HepG2 (cell line): ENCODE results near the gene LONP1. TPM values are rescaled to one million over a fixed set of nuclear protein-coding genes. Genes with fewer than 3 reads are reported as not detected.

Experiments
- CBFB ChIP-seq: sonication (generic); formaldehyde crosslinking; IDR thresholded peaks from 2 replicates; pipeline ENCODE4 v1.4.0; 2020; ENCODE audit warnings: missing genetic modification reagents
- GPN1 ChIP-seq: sonication (generic); formaldehyde crosslinking; IDR thresholded peaks from 2 replicates; pipeline ENCODE4 v1.5.1; 2020; ENCODE audit warnings: missing genetic modification reagents, borderline replicate concordance
- KLF12 ChIP-seq: sonication (generic); formaldehyde crosslinking; IDR thresholded peaks from 2 replicates; pipeline ENCODE4 v1.4.0; 2020; ENCODE audit warnings: missing genetic modification reagents, borderline replicate concordance
- MEF2D ChIP-seq: sonication (generic); formaldehyde crosslinking; IDR thresholded peaks from 2 replicates; pipeline ENCODE4 v1.5.1; 2020; ENCODE audit warnings: mild to moderate bottlenecking, missing genetic modification reagents
- MEIS2 ChIP-seq: sonication (generic); formaldehyde crosslinking; IDR thresholded peaks from 2 replicates; pipeline ENCODE4 v1.9.0; 2021; ENCODE audit warnings: mild to moderate bottlenecking, missing genetic modification reagents
- MIXL1 ChIP-seq: IDR thresholded peaks from 2 replicates; pipeline ENCODE4 v1.6.1; 2016
- MTERF4 ChIP-seq: sonication (generic); formaldehyde crosslinking; IDR thresholded peaks from 2 replicates; pipeline ENCODE4 v1.8.0; 2023; ENCODE audit warnings: mild to moderate bottlenecking, missing genetic modification reagents
- POLR2A ChIP-seq, 2 experiments: IDR thresholded peaks; 2 replicates each; pipeline ENCODE4 v1.6.1; 2011; ENCODE audit warnings: low read depth in 2 of 2, low read length in 2 of 2, mild to moderate bottlenecking in 1 of 2, moderate library complexity in 1 of 2; ENCODE audit not compliant: insufficient read depth in 1 of 2
- SIN3A ChIP-seq: IDR thresholded peaks from 2 replicates; pipeline ENCODE4 v1.6.1; 2011; ENCODE audit warnings: low read depth, mild to moderate bottlenecking, control low read depth, low read length, borderline replicate concordance
- SNRNP70 ChIP-seq: fragments of 200-400 bp; formaldehyde crosslinking; IDR thresholded peaks from 2 replicates; pipeline ENCODE4 v1.6.1; 2017; ENCODE audit warnings: mild to moderate bottlenecking, low read depth, low read length, moderate library complexity
- TBX2 ChIP-seq: sonication (generic); formaldehyde crosslinking; IDR thresholded peaks from 2 replicates; pipeline ENCODE4 v1.5.0; 2020; ENCODE audit warnings: missing genetic modification reagents, mild to moderate bottlenecking, borderline replicate concordance
- XBP1 ChIP-seq: sonication (generic); formaldehyde crosslinking; IDR thresholded peaks from 2 replicates; pipeline ENCODE4 v1.5.0; 2020; ENCODE audit warnings: missing genetic modification reagents
- ZBTB43 ChIP-seq: sonication (generic); formaldehyde crosslinking; conservative IDR thresholded peaks from 2 replicates; pipeline ENCODE4 v1.4.0; 2020; ENCODE audit warnings: missing genetic modification reagents
- ZHX1 ChIP-seq: sonication (generic); formaldehyde crosslinking; IDR thresholded peaks from 2 replicates; pipeline ENCODE4 v1.8.1; 2022; ENCODE audit warnings: low read depth, mild to moderate bottlenecking, missing genetic modification reagents
- ZMAT5 ChIP-seq: sonication (generic); formaldehyde crosslinking; IDR thresholded peaks from 2 replicates; pipeline ENCODE4 v1.5.0; 2020; ENCODE audit warnings: mild to moderate bottlenecking, low read depth, missing genetic modification reagents, borderline replicate concordance
- ZNF253 ChIP-seq: sonication (generic); formaldehyde crosslinking; IDR thresholded peaks from 2 replicates; pipeline ENCODE4 v1.8.0; 2022; ENCODE audit warnings: mild to moderate bottlenecking, missing genetic modification reagents, borderline replicate concordance
- ZNF281 ChIP-seq: sonication (generic); formaldehyde crosslinking; IDR thresholded peaks from 2 replicates; pipeline ENCODE4 v1.4.0; 2020; ENCODE audit warnings: missing genetic modification reagents, borderline replicate concordance
- ZNF329 ChIP-seq: sonication (generic); formaldehyde crosslinking; IDR thresholded peaks from 2 replicates; pipeline ENCODE4 v1.9.0; 2021; ENCODE audit warnings: low read depth, mild to moderate bottlenecking, missing genetic modification reagents
- ZNF331 ChIP-seq: sonication (generic); formaldehyde crosslinking; IDR thresholded peaks from 2 replicates; pipeline ENCODE4 v1.4.0; 2020; ENCODE audit warnings: missing genetic modification reagents
- ZNF468 ChIP-seq: sonication (generic); formaldehyde crosslinking; IDR thresholded peaks from 2 replicates; pipeline ENCODE4 v1.8.0; 2022; ENCODE audit warnings: mild to moderate bottlenecking, moderate library complexity, missing genetic modification reagents
- ZNF547 ChIP-seq: sonication (generic); formaldehyde crosslinking; IDR thresholded peaks from 2 replicates; pipeline ENCODE4 v1.5.1; 2020; ENCODE audit warnings: mild to moderate bottlenecking, missing genetic modification reagents
- ZNF709 ChIP-seq: sonication (generic); formaldehyde crosslinking; IDR thresholded peaks from 2 replicates; pipeline ENCODE4 v1.5.0; 2020; ENCODE audit warnings: mild to moderate bottlenecking, missing genetic modification reagents
- polyA plus RNA-seq, 8 experiments: library from polyadenylated mRNA; depleted of rRNA in 3 of 8; stranded (reverse) in 7 of 8; unstranded in 1 of 8; fragments of >200 nt; fragmentation: Illumina TruSeq in 4 of 8; extraction: Trizol in 4 of 8; gene quantifications; 2 replicates each; pipeline versions ENCODE4 v1.2.1 to v1.2.3, GENCODE V29; 2011 to 2016; ENCODE audit warnings: low read depth in 4 of 8, missing spikeins in 1 of 8, mixed read lengths in 1 of 8; ENCODE audit not compliant: insufficient read depth in 1 of 8
- total RNA-seq, 5 experiments: library from RNA; depleted of rRNA; stranded (reverse); fragments of >200 nt; fragmentation: Illumina TruSeq; extraction: Trizol; gene quantifications; 2 replicates each; pipeline ENCODE4 v1.2.3, GENCODE V29; 2016; ENCODE audit warnings: low read depth in 1 of 5

The LONP1 gene
- total and polyA plus RNA-seq, 2 of the 13 experiments (the other 11 are each of a cell fraction or from before 2014, with no cell fraction given) = 59.5 to 76.8 TPM

GRCh38 chr19:5719274-5719960, 529 bp downstream of the LONP1 start (continued):
- 0 out of 2 replicates have a peak, but pooled peaks have one; percentile 14 for TF ChIP-seq ZNF331
- TF ChIP-seq ZHX1 (CRISPR knock-in tag) = no peak
- no peak for TF ChIP-seq ZNF329 (CRISPR knock-in tag)
- TF ChIP-seq TBX2 (CRISPR knock-in tag) = no peak; the same call in 1 of the 2 replicates
- TF ChIP-seq ZNF281 (CRISPR knock-in tag) = no peak
- TF ChIP-seq MEIS2 (CRISPR knock-in tag) = no peak
- no peak for TF ChIP-seq SNRNP70
- 0 out of 2 replicates have a peak, but pooled peaks have one; percentile 35 for TF ChIP-seq ZNF709 (CRISPR knock-in tag)
- TF ChIP-seq MEF2D (CRISPR knock-in tag) = no peak
- TF ChIP-seq ZNF253 (CRISPR knock-in tag) = no peak
- TF ChIP-seq MIXL1 = no peak
- TF ChIP-seq XBP1 (CRISPR knock-in tag) = no peak
- no peak for TF ChIP-seq ZNF547 (CRISPR knock-in tag)
- no peak for TF ChIP-seq MTERF4
- no peak for TF ChIP-seq KLF12 (CRISPR knock-in tag)
- TF ChIP-seq GPN1 = no peak
- no peak for TF ChIP-seq ZBTB43 (CRISPR knock-in tag)
- no peak for TF ChIP-seq CBFB (CRISPR knock-in tag)
- TF ChIP-seq ZMAT5 = no peak
- TF ChIP-seq SIN3A = peak; percentile 51; the same call in 1 of the 2 replicates
- 0 out of 2 replicates have a peak, but pooled peaks have one; percentile 53 for TF ChIP-seq ZNF468
- 0 out of 4 replicates have a peak, but pooled peaks of 1 of the 2 experiments have one; percentile 9 for TF ChIP-seq POLR2A (IDR thresholded peaks at IDR 0.05; ENCODE audit: insufficient read depth in 1 of 2, low read depth in 2 of 2, low read length in 2 of 2)
